GM12892 (cell line): ENCODE results near the gene C10orf67.

ENCODE experiments used
- POLR2A ChIP-seq: IDR thresholded peaks from 2 replicates; pipeline ENCODE4 v1.6.1; 2011; ENCODE audit warnings: low read depth, low read length, control low read depth
- TAF1 ChIP-seq: IDR thresholded peaks from 2 replicates; pipeline ENCODE4 v1.6.1; 2011; ENCODE audit warnings: low read depth, mild to moderate bottlenecking, control low read depth, low read length, borderline replicate concordance

GRCh38 chr10:23383637-23384036 is 39.0 kb upstream of the C10orf67 start:
- no peak for TF ChIP-seq TAF1
- TF ChIP-seq POLR2A = no peak
